HG03521 (cell line): ENCODE data around the gene MMAB.
"Not testable (repeated sequence)": the region's sequence is repeated elsewhere in the genome, so short reads cannot be mapped to it uniquely, and the experiment has no call there.

Experiments used
- ATAC-seq: cut with Tn5 transposase; IDR thresholded peaks from one replicate; pipeline ENCODE4 v1.9.1; 2021; ENCODE audit warnings: mild to moderate bottlenecking, moderate library complexity; ENCODE audit not compliant: unreplicated experiment

Gene MMAB

DNA sequence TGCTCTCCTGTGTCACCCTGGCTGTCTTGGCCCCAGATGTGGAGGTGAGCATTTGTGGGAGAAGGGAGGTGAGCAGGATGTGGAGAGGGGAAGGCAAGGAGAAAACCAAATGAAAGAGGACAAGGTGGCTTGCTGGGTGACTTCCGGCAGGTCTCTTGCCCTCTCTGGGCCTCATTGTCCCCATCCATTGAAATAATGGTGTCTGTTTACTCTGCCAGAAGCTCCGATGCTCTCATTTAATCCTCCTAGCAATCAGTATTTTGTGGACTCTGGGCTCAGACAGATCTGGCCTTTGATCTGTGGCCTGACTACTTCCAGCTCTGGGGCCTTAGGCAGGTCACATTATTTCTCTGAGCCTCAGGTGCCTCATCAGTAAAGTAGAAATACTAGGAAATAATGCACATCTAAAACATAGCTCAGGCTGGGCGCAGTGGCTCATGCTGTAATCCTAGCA, 30.9 kb upstream of the MMAB start:
- no peak for ATAC-seq

DNA sequence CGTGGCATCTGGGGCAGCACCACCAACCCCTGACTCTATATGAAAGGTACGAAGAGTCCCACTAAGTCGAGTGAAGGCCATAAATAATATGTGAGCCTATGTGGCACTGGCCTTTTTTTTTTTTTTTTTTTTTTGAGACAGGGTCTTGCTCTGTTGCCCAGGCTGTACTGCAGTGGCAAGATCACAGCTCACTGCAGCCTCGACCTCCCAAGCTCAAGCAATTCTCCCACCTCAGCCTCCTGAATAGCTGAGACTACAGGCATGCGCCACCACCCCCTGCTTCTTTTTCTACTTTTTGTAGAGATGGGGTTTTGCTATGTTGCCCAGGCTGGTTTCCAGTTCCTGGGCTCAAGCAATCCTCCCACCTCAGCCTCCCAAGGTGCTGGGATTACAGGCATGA, 28.8 kb upstream of the MMAB start:
- not testable (repeated sequence) for ATAC-seq

GRCh38 chr12:109601557-109601956, 28.3 kb upstream of the MMAB start:
- no peak for ATAC-seq

DNA sequence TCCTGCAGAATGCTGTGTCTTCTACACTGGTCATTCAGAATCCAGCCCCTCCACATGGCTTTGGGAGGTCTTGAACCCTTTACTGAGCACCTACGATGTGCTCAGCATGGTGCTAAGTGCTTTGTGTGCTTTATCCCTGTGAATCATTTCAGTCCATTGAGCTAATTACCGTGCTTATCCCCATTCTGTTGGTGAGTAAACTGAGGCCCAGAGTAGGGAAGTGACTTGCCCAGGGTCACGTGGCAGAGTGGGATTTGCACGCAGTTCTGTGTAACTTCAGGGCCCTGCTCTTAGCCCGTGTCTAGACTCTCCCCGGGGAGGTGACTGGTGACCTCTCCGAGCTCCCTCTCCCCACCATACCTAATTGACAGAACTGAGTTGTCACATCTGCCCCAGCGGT, 27.7 kb upstream of the MMAB start:
- no peak for ATAC-seq

DNA sequence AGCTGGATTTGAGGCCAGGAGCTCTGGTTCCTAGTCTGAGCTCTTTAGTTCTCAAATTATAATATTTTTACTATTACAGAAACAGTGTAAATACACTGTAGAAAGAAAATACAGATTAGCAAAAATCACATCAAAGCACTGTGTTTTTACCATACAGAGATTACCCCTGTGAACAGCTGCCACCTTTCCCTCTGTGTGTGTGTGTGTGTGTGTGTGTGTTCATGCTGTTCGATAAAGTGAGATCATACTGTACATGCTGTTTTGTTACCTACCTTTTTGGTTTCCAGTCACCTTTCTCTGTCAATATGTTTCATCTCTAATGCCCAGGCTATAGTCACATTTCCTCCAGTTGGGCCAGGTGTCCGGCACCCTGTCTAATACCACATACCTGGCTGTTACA, 27.2 kb upstream of the MMAB start:
- ATAC-seq = no peak

DNA sequence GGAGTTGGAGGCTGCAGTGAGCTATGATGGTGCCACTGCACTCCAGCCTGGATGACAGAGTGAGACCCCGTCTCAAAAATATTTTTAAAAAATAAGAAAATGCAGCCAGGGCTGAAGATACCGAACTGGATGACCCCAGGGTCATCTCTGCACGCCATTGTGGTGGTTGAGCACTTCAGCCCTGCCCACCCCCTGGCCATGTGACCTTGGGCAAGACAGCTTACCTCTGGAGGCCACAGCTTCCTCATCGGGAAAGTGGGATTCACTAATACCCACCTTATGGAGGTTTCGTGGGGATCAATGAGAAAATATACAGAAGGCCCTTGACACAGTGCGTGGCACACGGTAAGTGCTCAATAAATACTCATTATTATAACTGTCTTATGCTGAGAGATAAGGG, 25.8 kb upstream of the MMAB start:
- no peak for ATAC-seq

DNA sequence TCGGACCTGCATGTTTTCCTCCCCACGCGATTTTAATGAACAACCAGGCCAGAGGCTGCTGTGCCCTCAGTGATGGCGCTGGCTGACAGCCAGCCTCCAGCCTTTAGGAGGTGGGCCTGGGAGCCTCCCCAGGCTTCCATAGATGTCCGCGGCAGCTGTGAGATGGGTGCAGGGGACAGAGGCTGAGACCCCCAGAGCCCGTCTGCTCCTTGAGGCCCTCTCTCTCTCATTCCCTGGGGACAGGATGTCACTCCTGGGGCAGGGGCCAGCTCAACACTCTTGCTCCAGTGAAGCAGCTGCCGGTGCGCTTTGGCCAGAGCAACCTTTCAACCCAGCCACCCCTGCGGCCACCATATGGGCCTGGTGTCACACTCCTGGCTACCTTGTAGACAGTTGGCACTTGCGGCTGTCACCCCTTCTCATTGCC, 25.1 kb upstream of the MMAB start:
- ATAC-seq = no peak

DNA sequence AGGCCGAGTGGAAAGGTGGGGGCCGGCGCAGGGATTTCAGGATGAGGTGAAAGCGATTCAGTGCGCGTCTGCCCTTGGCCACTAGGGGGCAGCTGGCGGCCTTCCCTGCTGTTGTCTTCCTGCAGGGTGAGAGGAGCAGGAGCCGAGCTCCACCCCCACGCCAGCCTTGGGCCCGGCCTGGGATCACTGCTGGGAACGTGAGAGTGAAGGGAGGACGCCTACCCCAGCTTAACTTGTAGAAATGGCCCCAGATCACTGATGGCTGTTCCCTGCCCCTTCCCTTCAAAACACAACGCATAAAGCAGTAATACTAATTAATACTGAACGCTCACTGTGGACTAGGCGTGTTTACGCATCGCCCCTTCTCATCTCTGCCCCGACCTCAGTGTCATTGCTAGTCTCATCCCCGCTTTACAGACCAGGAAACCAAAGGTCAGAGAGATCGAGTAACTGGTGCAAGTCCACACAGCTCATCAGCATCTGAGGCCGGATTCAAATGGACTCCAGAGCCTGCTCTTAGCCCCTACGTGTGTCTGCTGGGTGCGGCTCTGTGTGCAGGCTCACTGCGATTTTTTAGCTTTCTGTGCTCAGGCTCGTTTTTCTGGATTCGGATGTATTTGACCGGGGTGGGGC, 24.6 kb upstream of the MMAB start:
- no peak for ATAC-seq

GRCh38 chr12:109597414-109597794, 24.1 kb upstream of the MMAB start:
- ATAC-seq = no peak

GRCh38 chr12:109596418-109597244, 23.3 kb upstream of the MMAB start:
- ATAC-seq = no peak

DNA sequence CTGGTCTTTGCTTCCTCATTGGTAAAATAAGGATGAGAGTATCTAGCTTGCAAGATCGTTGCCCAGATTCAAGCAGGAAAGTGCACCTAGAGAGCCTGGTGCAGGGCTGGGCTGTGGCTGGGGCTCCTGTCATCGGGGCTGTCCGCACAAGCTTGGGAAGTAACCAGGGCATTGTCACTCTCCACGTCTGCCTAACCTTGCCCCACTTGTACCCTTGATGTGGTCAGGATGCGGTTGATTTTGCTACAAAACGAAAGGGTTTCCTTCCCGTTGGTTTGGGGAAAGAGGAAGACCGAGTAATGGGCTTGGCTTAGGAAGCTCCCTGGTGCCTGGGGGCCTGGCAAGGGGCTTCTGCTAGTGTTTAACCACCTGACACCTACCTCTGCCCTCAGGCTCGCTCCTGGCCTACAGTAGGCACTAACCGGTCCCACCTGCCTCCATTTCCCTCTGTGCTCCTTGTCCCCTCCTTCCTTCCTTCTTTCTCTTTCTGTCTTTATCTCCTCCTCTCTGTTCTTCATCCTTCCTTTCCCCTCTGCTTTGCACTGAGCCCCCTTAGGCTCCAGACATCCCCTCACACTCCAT, 22.1 kb upstream of the MMAB start:
- ATAC-seq = no peak

- ATAC-seq = no peak
These were observed 21.4 kb upstream of the MMAB start for GRCh38 chr12:109594556-109595317.

DNA sequence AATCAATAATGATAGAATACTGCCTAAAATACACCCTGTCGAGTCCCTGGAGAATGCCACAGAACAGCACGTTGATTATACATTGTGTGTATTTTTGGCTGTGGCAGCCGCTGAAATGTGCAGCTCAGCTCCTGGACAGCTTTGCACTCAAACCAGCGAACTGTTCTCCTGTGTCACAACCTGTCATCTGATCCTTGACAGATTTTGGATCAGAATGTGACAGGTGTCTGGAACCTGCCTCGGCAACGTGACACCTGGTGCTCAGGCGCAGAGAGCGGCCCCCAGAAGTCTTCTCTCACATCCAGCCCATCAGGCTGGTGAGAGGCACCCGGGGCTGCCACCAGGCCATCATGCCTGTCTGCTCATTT, 19.6 kb upstream of the MMAB start:
- no peak for ATAC-seq

GRCh38 chr12:109592195-109592904, 19.0 kb upstream of the MMAB start:
- ATAC-seq = no peak

DNA sequence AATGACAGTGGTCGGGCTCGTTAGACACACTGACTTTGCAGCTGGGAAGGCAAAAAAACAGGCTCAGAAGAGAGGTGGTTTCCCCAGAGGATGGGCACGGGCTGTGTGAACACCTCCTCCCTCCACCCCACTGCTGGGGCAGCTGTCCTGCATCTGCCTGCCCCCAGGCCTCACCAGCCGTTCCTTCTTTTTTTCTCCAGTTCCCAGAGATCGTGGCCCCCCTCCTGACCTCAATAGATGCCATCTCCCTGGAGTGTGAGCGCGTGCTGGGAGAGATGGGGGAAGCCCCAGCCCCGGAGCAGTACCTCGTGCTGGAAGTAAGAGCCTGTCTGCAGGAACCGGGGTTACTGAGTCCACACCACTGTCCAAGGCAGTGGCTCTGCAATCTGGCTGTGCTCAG, 17.7 kb upstream of the MMAB start:
- ATAC-seq = no peak

GRCh38 chr12:109590566-109590965, 17.3 kb upstream of the MMAB start:
- no peak for ATAC-seq

DNA sequence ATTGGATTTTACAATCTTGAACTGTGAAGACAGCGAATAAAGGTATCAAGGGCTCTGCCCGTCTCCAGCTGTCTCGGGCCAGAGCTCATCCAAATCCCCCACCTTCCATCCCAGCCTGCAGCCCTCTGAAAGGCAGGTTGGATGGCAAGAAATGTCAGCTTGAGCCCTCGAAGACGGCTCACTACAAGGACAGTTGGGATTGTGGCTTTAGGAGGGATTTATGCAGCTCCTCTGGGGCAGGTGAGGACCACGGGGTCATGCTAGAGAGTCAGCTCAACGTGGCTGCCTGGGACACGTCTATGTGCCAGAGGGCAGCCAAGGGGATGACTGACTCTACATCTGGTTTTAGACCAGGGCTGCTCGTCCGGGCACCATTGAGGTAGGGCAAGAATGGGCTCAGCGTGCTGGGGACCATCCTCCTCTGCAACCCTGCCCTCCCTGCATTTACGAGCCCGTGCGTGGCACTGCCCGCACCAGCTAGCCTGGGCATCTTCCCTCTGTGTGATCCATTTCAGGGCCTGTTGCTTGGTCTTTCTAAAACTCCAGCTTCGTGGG, 16.5 kb upstream of the MMAB start:
- no peak for ATAC-seq

- no peak for ATAC-seq
These were observed 15.9 kb upstream of the MMAB start for GRCh38 chr12:109589240-109589590.

- ATAC-seq = no peak
These were observed 15.3 kb upstream of the MMAB start for GRCh38 chr12:109588461-109589239.

DNA sequence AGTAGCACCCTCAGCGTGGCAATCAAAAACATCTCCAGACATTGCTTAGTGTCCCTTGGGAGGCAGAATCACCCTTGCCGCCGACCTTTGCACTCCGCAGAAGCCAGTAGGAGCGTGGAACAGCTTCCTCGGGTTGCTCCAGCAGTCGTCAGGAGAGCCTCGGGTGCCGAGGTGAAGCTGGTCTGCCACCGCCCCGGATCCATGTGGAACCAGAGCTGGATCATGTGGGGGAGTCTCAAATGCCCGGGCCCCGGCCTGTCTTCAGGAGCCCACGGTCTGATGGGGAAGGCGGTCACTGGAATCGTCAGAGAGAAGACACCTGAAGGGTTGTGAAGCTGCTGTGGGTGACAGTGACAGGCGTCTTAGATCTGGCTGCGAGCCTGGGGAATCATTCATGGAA, 14.6 kb upstream of the MMAB start:
- no peak for ATAC-seq
